Activated CD4-positive, alpha-beta T cell treated with anti-CD3 and anti-CD28 coated beads, Interleukin-2, Interleukin-4, amounts not matched to agents 100 ng/mL and 50 ng/mL, durations not matched to agents 16 hours and 8 hours (primary cell): Measurements from ENCODE around the gene ZFYVE27.

Source experiments
- DNase-seq: peaks from one replicate; pipeline ENCODE4 v3.0.0-alpha.2; 2020; ENCODE audit warnings: low spot score

ZFYVE27 gene

GRCh38 chr10:97744405-97745035 is 7.6 kb downstream of the ZFYVE27 start:
- DNase-seq, result no peak

- DNase-seq, result no peak
Observed at GRCh38 chr10:97747573-97747972, 10.6 kb downstream of the ZFYVE27 start.

- DNase-seq, result no peak
Observed at GRCh38 chr10:97748116-97748515, 11.2 kb downstream of the ZFYVE27 start.

- no peak for DNase-seq
Observed at GRCh38 chr10:97752956-97753355, 16.0 kb downstream of the ZFYVE27 start.

- DNase-seq, result no peak
Observed at GRCh38 chr10:97754726-97755125, 17.8 kb downstream of the ZFYVE27 start.

GRCh38 chr10:97755718-97756117 is 18.8 kb downstream of the ZFYVE27 start:
- DNase-seq, result no peak

GRCh38 chr10:97757471-97757870 is 20.5 kb downstream of the ZFYVE27 start:
- DNase-seq, result no peak

- DNase-seq, result peak; percentile 43
Observed at GRCh38 chr10:97759158-97759887, 22.4 kb downstream of the ZFYVE27 start.

- no peak for DNase-seq
Observed at GRCh38 chr10:97759946-97760345, 23.0 kb downstream of the ZFYVE27 start.

GRCh38 chr10:97760461-97761257 is 23.7 kb downstream of the ZFYVE27 start:
- no peak for DNase-seq

- DNase-seq, result no peak
Observed at GRCh38 chr10:97761331-97761865, 24.5 kb downstream of the ZFYVE27 start.

- DNase-seq, result no peak
Observed at GRCh38 chr10:97762056-97762455, 25.1 kb downstream of the ZFYVE27 start.

GRCh38 chr10:97762816-97763215 is 25.9 kb downstream of the ZFYVE27 start:
- DNase-seq, result no peak

- no peak for DNase-seq
Observed at GRCh38 chr10:97763411-97763810, 26.5 kb downstream of the ZFYVE27 start.

GRCh38 chr10:97763947-97764346 is 27.0 kb downstream of the ZFYVE27 start:
- no peak for DNase-seq

GRCh38 chr10:97764519-97764931 is 27.6 kb downstream of the ZFYVE27 start:
- no peak for DNase-seq

GRCh38 chr10:97765201-97765600 is 28.3 kb downstream of the ZFYVE27 start:
- DNase-seq, result no peak

- DNase-seq, result no peak
Observed at GRCh38 chr10:97766106-97766810, 29.3 kb downstream of the ZFYVE27 start.

GRCh38 chr10:97766996-97767924 is 30.3 kb downstream of the ZFYVE27 start:
- DNase-seq, result no peak

GRCh38 chr10:97768322-97769315 is 31.7 kb downstream of the ZFYVE27 start:
- no peak for DNase-seq
